ENCODE data around the gene OR5H14. TPM values are rescaled to one million over a fixed set of nuclear protein-coding genes. Genes with fewer than 3 reads are reported as not detected.
"Not testable (repeated sequence)": the region's sequence is repeated elsewhere in the genome, so short reads cannot be mapped to it uniquely, and the experiment has no call there.

The OR5H14 gene
- total RNA-seq, 4 donors from 2014 or later, result not detected

DNA sequence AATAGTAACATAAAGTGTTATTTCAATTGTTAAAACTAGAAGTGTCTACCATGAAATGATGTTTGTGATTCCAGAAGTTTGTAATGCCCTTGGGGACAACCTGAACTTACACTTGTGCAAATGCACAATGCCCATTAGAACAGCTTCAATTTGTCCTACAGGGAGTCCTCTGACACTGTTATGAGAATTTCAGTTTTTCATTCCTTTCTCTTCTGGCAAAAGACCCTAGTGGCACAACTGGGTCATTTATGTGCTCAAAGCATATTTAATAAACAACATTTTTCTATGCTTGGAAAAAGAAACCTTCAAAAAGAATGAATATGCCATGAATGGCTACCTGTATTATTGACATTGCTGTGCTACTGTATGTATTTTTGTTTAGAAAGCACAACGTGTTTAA lies 16.9 kb upstream of the OR5H14 start, which contains the start of gene OR5H1:
Gene OR5H1, plus strand, starts transcription at position 301 of the 400 bp plus-strand sequence. CDS start 1,977 bp downstream, outside the sequence.
- DNase-seq (ENCODE audit: low spot score), result no peak
- TF ChIP-seq, protein P1, sequence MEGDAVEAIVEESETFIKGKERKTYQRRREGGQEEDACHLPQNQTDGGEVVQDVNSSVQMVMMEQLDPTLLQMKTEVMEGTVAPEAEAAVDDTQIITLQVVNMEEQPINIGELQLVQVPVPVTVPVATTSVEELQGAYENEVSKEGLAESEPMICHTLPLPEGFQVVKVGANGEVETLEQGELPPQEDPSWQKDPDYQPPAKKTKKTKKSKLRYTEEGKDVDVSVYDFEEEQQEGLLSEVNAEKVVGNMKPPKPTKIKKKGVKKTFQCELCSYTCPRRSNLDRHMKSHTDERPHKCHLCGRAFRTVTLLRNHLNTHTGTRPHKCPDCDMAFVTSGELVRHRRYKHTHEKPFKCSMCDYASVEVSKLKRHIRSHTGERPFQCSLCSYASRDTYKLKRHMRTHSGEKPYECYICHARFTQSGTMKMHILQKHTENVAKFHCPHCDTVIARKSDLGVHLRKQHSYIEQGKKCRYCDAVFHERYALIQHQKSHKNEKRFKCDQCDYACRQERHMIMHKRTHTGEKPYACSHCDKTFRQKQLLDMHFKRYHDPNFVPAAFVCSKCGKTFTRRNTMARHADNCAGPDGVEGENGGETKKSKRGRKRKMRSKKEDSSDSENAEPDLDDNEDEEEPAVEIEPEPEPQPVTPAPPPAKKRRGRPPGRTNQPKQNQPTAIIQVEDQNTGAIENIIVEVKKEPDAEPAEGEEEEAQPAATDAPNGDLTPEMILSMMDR (IDR thresholded peaks at IDR 0.05), result no peak
- ATAC-seq (ENCODE audit: low FRiP score), result no peak

DNA sequence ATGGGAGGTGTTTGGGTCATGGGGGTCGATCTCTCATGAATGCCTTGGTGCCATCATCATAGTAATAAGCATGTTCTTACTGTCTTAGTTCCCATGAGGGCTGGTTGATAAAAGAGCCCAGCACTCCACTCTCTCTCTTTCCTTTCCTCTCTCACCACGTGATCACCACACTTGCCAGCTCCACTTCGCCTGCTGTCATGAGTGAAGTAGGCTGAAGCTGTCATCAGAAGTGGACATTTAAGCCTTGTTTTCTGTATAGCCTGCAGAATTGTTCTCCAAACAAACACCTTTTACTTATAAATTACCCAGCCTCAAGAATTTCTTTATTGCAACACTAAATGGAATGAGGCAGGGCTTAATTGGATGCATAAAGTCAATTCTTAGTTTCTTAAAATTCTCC lies 10.6 kb upstream of the OR5H14 start:
- ATAC-seq (ENCODE audit: low FRiP score), result no peak
- TF ChIP-seq, protein P1 (IDR thresholded peaks at IDR 0.05), result no peak

DNA sequence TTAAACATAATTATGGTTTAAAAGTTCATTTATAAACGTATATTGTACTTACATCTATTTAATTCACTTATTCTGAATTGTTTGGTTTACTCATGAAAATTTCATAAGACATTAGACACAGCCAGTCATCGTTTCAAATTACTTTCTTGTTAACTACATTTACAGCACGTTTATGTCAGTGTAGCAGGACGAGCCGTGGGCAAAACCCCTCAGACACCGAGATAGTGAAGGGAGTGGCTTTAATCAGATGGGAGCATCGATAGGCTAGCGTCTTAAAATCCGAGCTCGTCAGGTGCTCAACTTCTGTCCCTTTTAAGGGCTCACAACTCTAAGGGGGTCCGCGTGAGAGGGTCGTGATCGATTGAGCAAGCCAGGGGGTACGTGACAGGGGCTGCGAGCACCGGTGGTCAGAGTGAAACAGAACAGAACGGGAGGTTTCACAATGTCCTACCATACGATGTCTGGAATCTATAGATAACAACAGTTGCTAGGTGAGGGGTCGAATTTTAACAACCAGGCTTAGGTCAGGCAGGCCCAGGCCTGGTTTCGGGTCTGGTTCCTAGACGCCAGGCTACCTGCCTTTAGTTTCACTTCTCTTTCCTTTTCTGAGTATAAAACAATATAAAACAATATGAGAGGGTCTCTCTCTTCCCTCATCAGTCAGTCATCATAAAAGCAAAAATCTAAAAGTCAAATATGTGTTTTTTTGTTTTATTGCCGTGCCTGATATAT lies 9.3 kb upstream of the OR5H14 start:
- DNase-seq (ENCODE audit: low spot score); ATAC-seq (ENCODE audit: low FRiP score): not testable (repeated sequence)

More for the DNA sequence above, 10.6 kb upstream of the OR5H14 start:
- DNase-seq (ENCODE audit: low spot score), result no peak

DNA sequence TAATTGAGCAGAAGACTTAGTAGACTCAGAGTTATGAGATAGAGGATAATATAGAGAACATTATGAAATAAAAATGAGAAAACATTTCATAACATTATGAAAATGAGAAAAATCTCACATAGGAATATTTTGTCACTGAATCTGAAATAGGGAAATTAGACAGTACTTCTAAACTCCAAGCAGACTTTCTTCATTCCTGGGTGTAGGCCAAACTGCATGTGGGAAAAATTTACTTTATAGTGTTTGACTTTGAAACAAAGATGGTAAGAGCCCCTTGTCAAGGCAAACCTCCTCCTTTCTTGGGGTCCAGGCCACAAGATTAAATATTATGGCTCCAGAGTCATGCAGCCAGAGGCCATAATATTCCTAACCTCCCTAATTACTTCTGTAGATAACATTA lies 6.7 kb upstream of the OR5H14 start:
- TF ChIP-seq, protein P1 (IDR thresholded peaks at IDR 0.05), result no peak
- ATAC-seq (ENCODE audit: low FRiP score) (no peak), DNase-seq (ENCODE audit: low spot score) (no peak)

DNA sequence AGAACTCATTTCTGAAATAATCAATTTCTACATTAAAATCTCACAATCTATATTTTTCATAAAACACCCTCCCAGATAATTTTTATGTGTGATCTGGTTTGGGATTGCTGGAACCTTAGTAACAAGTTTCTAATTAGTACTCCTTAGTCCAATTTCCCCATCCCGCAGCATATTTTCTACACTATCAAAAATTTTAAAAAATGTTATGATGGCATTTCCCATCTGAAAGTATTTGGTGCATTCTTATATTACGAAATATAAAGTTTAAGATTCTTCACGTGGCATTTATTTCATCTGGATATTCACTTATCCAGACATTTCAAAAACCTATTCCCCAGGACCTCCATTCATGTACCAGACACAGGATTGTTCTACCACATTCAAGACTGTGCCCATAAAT lies 1.5 kb downstream of the OR5H14 start:
- TF ChIP-seq, protein P1 (IDR thresholded peaks at IDR 0.05), result no peak
- ATAC-seq (ENCODE audit: low FRiP score) (no peak), DNase-seq (ENCODE audit: low spot score) (no peak)

DNA sequence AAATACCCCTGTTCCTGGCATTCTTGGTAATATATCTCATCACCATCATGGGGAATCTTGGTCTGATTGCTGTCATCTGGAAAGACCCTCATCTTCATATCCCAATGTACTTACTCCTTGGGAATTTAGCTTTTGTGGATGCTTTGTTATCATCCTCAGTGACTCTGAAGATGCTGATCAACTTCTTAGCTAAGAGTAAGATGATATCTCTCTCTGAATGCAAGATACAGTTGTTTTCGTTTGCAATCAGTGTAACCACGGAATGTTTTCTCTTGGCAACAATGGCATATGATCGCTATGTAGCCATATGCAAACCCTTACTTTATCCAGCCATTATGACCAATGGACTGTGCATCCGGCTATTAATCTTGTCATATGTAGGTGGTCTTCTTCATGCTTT lies 2.2 kb downstream of the OR5H14 start:
- DNase-seq (ENCODE audit: low spot score), result not testable (repeated sequence)

DNA sequence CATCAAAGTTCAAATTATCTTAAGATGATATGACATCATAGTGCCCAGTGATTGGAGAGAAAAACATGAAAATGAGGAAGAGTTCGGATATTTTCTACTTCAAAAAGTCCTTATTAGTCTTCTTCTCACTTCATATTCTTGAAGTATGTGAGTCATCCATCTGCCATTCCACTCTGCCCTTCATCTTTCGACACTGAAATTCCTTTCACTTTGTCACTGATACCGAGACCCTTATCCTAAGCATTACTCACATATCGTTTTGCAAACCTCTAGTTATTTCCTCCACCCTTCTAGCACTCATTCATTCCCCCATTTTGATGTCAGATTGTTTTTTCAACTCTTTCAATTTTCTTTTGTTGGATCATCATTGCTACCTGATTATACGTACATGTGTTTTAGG lies 4.0 kb downstream of the OR5H14 start:
- ATAC-seq (ENCODE audit: low FRiP score) (no peak), DNase-seq (ENCODE audit: low spot score) (no peak)
- TF ChIP-seq, protein P1 (IDR thresholded peaks at IDR 0.05), result no peak

More for the DNA sequence above, 2.2 kb downstream of the OR5H14 start:
- not testable (repeated sequence) for ATAC-seq (ENCODE audit: low FRiP score)

DNA sequence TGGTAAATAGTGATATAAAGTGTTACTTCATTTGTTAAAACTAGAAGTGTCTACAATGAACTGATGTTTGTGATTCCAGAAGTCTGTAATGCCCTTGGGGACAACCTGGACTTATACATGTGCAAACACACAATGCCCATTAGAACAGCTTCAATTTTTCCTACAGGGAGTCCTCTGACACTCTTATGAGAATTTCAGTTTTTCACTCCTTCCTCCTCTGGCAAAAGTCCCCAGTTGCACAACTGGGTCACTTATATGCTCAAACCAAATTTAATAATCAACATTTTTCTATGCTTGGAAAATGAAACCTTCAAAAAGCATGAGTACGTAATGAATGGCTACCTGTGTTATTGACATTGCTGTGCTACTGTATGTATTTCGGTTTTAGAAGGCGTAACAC lies 19.1 kb downstream of the OR5H14 start, which contains the start of gene OR5H15:
Gene OR5H15, plus strand, starts transcription at position 301 of the 400 bp plus-strand sequence. CDS start 2,004 bp downstream, outside the sequence.
- TF ChIP-seq, protein P1 (IDR thresholded peaks at IDR 0.05), result no peak
- DNase-seq (ENCODE audit: low spot score), result no peak
- no peak for ATAC-seq (ENCODE audit: low FRiP score)
